Gastroesophageal sphincter (tissue), 4 donors: ENCODE data around the gene ZPBP. TPM values are rescaled to one million over a fixed set of nuclear protein-coding genes. Genes with fewer than 3 reads are reported as not detected.
"Not testable (repeated sequence)": the region's sequence is repeated elsewhere in the genome, so short reads cannot be mapped to it uniquely, and the experiment has no call there.

Source experiments
- ATAC-seq: fragments of 150-250 bp; one replicate; pipeline ENCODE4 v1.9.1; 2016; ENCODE audit warnings: mild to moderate bottlenecking, moderate library complexity
- H3K27ac ChIP-seq, 4 donors: fragments of 200-600 bp; sonication (generic) in 3 of 4; 1 replicate in 3 of 4; 2 replicates in 1 of 4; pipeline ENCODE4 v1.5.1; 2016 to 2019
- H3K27me3 ChIP-seq: fragments of 200-600 bp; sonication (generic); one replicate; pipeline ENCODE4 v1.5.1; 2019
- H3K36me3 ChIP-seq, 2 donors: fragments of 200-600 bp; sonication (generic); one replicate each; pipeline ENCODE4 v1.5.1; 2019; ENCODE audit warnings: control low read depth in 1 of 2
- H3K4me1 ChIP-seq, 3 donors: fragments of 200-600 bp; sonication (generic); 1 replicate in 2 of 3; 2 replicates in 1 of 3; pipeline ENCODE4 v1.5.1; 2016 to 2019; ENCODE audit warnings: control low read depth in 2 of 3
- H3K4me3 ChIP-seq, 2 donors: fragments of 200-600 bp; sonication (generic); one replicate each; pipeline ENCODE4 v1.5.1; 2019; ENCODE audit warnings: mild to moderate bottlenecking in 1 of 2, moderate library complexity in 1 of 2
- H3K9me3 ChIP-seq, 3 donors: fragments of 200-600 bp; sonication (generic); one replicate each; pipeline ENCODE4 v1.5.1; 2017 to 2019; ENCODE audit warnings: control low read depth in 2 of 3
- CTCF ChIP-seq, 4 experiments: fragments of 200-600 bp in 2 of 4; fragments of 450-650 bp in 2 of 4; sonication (generic) in 1 of 4; IDR thresholded peaks; one replicate each; pipeline ENCODE4 v1.5.1; 2017 to 2019; ENCODE audit warnings: antibody characterized with exemption in 4 of 4, mild to moderate bottlenecking in 2 of 4, moderate library complexity in 2 of 4
- EP300 ChIP-seq: sonication (generic); formaldehyde crosslinking; IDR thresholded peaks from one replicate; pipeline ENCODE4 v1.6.1; 2017; ENCODE audit warnings: antibody characterized with exemption, mild to moderate bottlenecking
- POLR2A ChIP-seq, 2 donors: fragments of 450-650 bp; IDR thresholded peaks; one replicate each; pipeline ENCODE4 v1.6.1; 2017; ENCODE audit warnings: antibody characterized with exemption in 2 of 2, mild to moderate bottlenecking in 2 of 2, moderate library complexity in 1 of 2
- POLR2AphosphoS5 ChIP-seq: sonication (generic); formaldehyde crosslinking; IDR thresholded peaks from one replicate; pipeline ENCODE4 v1.6.1; 2017; ENCODE audit warnings: antibody characterized with exemption
- WGBS, 2 donors: methylation state at CpG; one replicate each; pipeline ENCODE4 v1.1.5; 2018; ENCODE audit warnings: low coverage in 1 of 2; 5-methylcytosine and 5-hydroxymethylcytosine counted together
- total RNA-seq, 4 donors: library from RNA; depleted of rRNA; stranded (reverse); fragments of >200 nt; gene quantifications; one replicate each; pipeline ENCODE4 v1.1.0, GENCODE V29; 2016

ZPBP gene
- total RNA-seq, 4 donors from 2014 or later, result not detected

DNA sequence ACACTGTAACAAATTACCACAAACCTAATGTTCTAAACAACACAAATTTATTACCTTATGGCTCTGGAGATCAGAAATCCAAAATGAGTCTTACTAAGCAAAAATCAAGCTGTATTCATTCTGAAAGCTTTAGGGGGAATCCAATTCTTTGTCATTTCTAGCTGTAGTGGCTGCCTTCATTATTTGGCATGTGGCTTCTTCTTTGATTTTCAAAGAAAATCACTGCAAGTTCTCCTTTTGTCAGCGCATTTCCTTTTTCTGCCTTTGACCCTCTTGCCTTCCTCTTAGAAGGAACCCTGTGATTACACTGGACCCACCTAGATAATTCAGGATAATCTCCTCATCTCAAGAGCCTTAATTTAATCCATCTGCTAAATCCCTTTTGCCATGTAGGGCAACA lies 36.9 kb downstream of the ZPBP start:
- H3K27me3 ChIP-seq, result no peaks in the 10 kb centered on the region
- no peak overlapping the region for H3K27ac ChIP-seq
- no peak overlapping the region for H3K4me3 ChIP-seq
- no peak for ATAC-seq
- TF ChIP-seq CTCF (IDR thresholded peaks at IDR 0.05) (no peak), POLR2A (IDR thresholded peaks at IDR 0.05) (no peak), POLR2AphosphoS5 (no peak), EP300 (no peak)
- WGBS, 2 donors, result 55 to 83% methylated on average over 1 of the region's 1 CpG
- H3K36me3 ChIP-seq, result no peaks in the 10 kb centered on the region
- H3K4me1 ChIP-seq, result no peaks in the 10 kb centered on the region
- H3K9me3 ChIP-seq, result no peaks in the 10 kb centered on the region

- H3K27ac ChIP-seq, result no peak overlapping the region
- no peaks in the 10 kb centered on the region for H3K4me1 ChIP-seq
- H3K36me3 ChIP-seq, result no peaks in the 10 kb centered on the region
- H3K9me3 ChIP-seq, result peaks cover 0 to 23% (median 0%) of the 10 kb centered on the region in 3 donors
- H3K27me3 ChIP-seq, result no peaks in the 10 kb centered on the region
- WGBS, 2 donors, result 84 to 91% methylated on average over 4 of the region's 5 CpGs
- ATAC-seq, result no peak
- no peak overlapping the region for H3K4me3 ChIP-seq
- TF ChIP-seq POLR2AphosphoS5, result no peak
- no peak for TF ChIP-seq CTCF (IDR thresholded peaks at IDR 0.05)
- TF ChIP-seq EP300, result no peak
- no peak for TF ChIP-seq POLR2A (IDR thresholded peaks at IDR 0.05)
Measured at GRCh38 chr7:50047716-50048115, 45.3 kb downstream of the ZPBP start.

GRCh38 chr7:50041165-50041564 lies 51.9 kb downstream of the ZPBP start:
- not testable (repeated sequence) for ATAC-seq, H3K27ac ChIP-seq, H3K4me3 ChIP-seq, H3K4me1 ChIP-seq, H3K27me3 ChIP-seq, H3K36me3 ChIP-seq
- peaks cover 0 to 18% (median 0%) of the 10 kb centered on the region in 3 donors for H3K9me3 ChIP-seq
- no CpG with 5 or more reads among the region's 6 CpGs for WGBS, 2 donors

GRCh38 chr7:50037086-50037485 lies 56.0 kb downstream of the ZPBP start:
- WGBS, 2 donors, result 0 to 33% methylated on average over 2 of the region's 2 CpGs
- Histone ChIP-seq H3K4me3 (no peak overlapping the region), H3K9me3 (no peaks in the 10 kb centered on the region), H3K27ac (no peak overlapping the region), H3K27me3 (peaks cover 15% of the 10 kb centered on the region), H3K36me3 (no peaks in the 10 kb centered on the region), H3K4me1 (no peaks in the 10 kb centered on the region)
- ATAC-seq, result no peak
- TF ChIP-seq POLR2A (IDR thresholded peaks at IDR 0.05) (no peak), POLR2AphosphoS5 (no peak), EP300 (no peak), CTCF (IDR thresholded peaks at IDR 0.05) (no peak)

GRCh38 chr7:50022991-50023390 lies 70.1 kb downstream of the ZPBP start:
- no peak for TF ChIP-seq EP300
- no peak for TF ChIP-seq POLR2AphosphoS5
- TF ChIP-seq POLR2A (IDR thresholded peaks at IDR 0.05), result no peak
- TF ChIP-seq CTCF (IDR thresholded peaks at IDR 0.05), result no peak
- no peak for ATAC-seq
- 78 to 83% methylated on average over 4 of the region's 4 CpGs for WGBS, 2 donors

More at GRCh38 chr7:50022991-50023390, 70.1 kb downstream of the ZPBP start:
- H3K4me1 ChIP-seq, result no peaks in the 10 kb centered on the region
- no peaks in the 10 kb centered on the region for H3K9me3 ChIP-seq
- H3K4me3 ChIP-seq, result no peak overlapping the region
- H3K27ac ChIP-seq, result no peak overlapping the region
- no peaks in the 10 kb centered on the region for H3K27me3 ChIP-seq
- H3K36me3 ChIP-seq, result no peaks in the 10 kb centered on the region
